GM18907 (cell line): Measurements from ENCODE around the gene CETN3.
"Not testable (repeated sequence)": the region's sequence is repeated elsewhere in the genome, so short reads cannot be mapped to it uniquely, and the experiment has no call there.

Experiments
- ATAC-seq: cut with Tn5 transposase; IDR thresholded peaks from one replicate; pipeline ENCODE4 v1.9.1; 2021; ENCODE audit warnings: mild to moderate bottlenecking, moderate library complexity; ENCODE audit not compliant: unreplicated experiment

Gene CETN3

GRCh38 chr5:90384389-90384788 is 25.2 kb downstream of the CETN3 start:
- ATAC-seq: no peak

- no peak for ATAC-seq
These were observed 25.7 kb downstream of the CETN3 start for GRCh38 chr5:90383903-90384302.

GRCh38 chr5:90381213-90381929 is 28.2 kb downstream of the CETN3 start:
- peak; percentile 60 for ATAC-seq

DNA sequence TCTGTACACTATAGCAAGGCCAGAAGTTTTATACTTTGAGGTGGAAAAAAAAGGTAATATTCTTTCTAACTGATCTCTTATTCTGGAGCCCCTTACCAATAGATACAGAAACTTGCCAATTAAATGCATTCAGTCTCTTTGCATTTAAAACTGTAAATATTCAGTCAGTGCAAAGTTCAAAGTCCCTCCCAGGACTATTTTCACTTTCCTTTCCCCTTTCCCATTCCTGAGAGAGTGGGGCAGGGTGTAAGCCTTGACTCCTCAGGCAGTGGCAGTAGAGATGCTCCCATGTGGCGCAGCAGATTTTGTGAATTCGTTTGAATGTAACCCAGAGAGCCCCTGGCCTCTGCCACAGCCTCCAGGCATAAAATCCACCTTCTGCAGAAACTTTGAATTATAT is 29.9 kb downstream of the CETN3 start:
- ATAC-seq: no peak

DNA sequence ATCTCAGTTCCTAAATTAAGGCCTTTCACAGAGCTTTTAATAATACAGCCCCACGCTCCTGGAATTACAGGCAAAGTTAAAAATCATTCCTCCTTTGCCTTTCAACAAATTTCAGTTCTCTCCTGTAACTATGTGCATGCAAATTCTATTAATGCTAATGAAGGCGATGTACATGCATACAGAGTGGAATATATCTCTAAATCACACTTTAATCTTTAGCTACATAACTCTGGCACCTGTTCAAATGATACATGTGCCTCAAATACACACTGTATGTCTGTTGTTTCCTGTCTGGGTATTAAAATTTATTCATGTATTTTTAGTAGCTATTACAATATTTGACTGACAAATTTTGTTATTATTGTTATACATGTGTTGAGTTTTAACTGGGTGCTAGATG is 30.8 kb downstream of the CETN3 start:
- ATAC-seq: no peak

- ATAC-seq: not testable (repeated sequence)
These were observed 38.3 kb downstream of the CETN3 start for GRCh38 chr5:90371269-90371668.

DNA sequence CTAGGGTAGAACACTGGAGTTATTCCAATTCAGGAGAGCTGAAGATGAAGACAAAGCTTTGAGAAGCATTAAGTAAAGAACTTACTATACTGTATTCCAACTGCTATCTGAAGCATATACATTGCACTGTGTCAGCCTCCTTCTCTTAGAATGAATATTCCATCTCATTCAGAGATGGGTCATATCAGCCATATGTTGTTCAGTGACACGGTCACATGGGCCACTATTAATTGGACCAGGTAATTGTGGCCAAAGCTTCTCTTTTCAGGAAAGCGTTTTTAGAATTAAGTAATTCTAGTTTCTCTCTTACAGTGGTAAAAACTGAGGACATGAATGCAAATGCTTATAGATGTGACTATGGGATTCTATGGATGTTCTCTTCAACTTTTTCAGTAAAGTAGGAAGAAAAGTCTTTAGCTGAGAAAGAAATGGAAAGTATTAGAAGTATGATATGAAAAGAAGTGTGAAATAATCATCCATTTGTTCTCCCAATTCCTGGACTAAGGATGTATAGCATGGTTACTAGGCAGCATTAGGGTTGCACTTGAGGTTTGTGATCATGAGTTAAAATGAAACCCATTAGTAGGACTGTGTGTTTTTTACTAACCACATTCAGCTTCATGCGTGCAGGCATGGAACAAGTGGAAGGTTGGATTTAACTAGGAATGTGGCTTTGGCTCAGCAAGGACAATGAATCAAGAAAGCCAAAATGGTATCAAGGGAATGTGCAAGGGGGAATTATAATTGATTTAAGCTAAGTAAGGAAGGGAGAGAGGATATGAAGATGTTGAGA is 40.9 kb downstream of the CETN3 start:
- peak; percentile 96 for ATAC-seq

DNA sequence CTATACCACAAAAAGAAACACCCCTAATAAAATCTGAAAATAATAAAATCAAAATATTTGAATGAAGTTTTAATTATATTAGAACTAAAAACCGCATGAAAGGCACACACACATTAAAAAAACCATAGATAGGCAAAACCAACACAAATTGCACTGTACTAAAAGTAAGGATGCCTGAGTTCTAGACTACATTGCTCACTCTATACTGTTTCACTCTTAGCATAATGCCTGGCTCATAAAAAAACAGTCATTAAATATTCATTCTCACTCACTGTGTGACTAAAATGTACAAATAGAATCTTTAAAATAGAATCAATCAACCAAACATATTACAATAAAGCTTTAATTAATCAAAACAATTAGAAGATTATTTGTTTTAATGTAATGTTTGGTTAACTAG is 41.7 kb downstream of the CETN3 start:
- no peak for ATAC-seq

DNA sequence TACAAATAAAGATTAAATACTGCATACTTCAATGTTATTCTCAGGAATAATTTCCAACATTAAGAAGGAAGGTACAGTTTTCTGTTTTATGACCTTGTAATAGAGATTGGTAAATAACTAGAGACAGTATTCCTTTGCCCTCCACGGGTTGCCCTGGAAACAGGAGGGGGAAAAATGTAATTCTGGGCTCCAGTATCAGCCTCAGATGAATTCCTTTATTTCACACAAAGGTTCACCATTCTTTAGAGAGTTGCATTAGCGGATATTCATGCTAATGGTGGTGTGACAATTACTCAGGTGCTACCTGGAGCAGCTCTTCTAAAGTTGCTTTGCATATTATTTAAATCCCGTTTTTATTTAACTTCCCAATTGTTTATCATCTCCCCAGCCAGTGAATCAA is 42.6 kb downstream of the CETN3 start:
- ATAC-seq: no peak

- no peak for ATAC-seq
These were observed 44.2 kb downstream of the CETN3 start for GRCh38 chr5:90365328-90365727.

GRCh38 chr5:90359073-90359920 is 50.3 kb downstream of the CETN3 start:
- ATAC-seq: no peak

DNA sequence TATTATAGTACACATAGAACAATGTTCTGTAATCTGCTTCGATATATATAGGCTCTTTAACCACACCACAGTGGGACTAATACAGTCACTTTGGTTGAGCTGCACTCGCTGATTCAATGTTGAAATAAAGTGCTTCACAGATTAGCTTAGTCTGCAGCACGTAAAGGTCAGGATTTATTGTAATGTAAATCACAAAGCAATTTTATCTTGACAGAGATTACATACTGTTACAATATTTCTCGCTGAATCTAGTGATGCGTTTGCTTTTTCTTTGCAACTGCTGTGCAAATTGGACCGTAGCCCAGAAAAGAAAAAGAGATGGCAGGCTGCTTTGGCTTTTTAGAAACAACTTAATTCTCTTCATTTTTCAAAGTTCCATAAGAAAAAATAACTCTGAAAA is 52.9 kb downstream of the CETN3 start:
- no peak for ATAC-seq

DNA sequence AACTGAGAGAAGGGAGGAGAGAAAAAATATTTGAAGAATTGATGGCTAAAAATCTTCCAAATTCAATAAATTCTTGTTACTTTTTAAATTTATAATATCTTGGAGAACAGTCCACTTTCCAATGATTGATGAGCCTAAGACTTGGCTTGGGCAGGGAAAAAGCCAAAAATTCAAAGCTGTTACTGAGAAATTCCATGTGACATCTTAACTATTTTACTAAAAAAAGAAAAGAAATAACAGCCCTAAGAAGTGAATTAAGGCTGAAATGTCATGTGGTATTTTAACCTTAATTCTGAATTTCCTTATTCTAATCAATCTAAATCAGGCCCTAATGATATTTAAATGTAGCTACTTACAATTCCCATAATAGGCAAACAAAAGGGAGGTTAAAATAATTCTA is 53.4 kb downstream of the CETN3 start:
- ATAC-seq: no peak

- no peak for ATAC-seq
These were observed 53.9 kb downstream of the CETN3 start for GRCh38 chr5:90355635-90356034.

- peak; percentile 90 for ATAC-seq
These were observed 56.3 kb downstream of the CETN3 start for GRCh38 chr5:90353254-90353653.

GRCh38 chr5:90351101-90351500 is 58.5 kb downstream of the CETN3 start:
- ATAC-seq: no peak

- ATAC-seq: peak; percentile 87
These were observed 62.1 kb downstream of the CETN3 start for GRCh38 chr5:90347462-90347861.

GRCh38 chr5:90345684-90346083 is 63.9 kb downstream of the CETN3 start:
- no peak for ATAC-seq

DNA sequence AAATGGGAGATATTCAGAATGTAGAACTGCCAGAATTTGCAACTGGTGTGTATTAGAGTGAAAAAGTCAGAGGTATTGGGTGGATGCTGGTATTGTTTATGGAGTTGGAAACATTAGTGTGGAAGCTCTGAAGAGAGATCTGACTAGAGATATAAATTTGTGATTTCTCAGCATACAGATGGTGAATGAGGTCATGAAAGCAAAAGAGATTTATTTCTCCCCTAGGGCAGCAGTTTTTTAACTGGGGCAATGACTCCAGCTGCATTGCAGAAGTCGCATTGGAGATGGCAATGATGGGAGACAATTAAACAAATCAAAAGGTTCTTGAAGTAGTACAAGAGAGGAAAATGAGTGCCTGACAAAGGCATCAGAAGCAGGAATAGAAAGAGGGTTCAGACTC is 64.9 kb downstream of the CETN3 start:
- no peak for ATAC-seq

- not testable (repeated sequence) for ATAC-seq
These were observed 65.8 kb downstream of the CETN3 start for GRCh38 chr5:90343731-90344130.

DNA sequence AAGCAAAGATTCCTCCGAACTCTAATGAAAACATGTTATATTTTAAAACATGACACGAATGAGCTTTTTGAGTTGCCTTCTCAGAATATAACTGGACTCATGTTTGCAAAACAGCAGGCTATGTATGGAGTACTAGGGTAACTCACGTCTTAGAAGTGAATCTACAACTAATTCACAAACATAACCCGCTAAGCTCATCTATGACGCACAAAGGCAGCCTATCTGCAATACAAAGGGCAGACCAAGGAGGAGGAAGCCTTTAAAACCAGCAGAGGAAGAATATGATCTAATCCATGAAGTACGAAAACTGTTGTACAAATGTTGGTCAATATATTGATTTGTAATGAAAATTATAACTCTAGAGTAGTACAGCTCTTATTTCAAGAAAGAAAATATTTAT is 67.0 kb downstream of the CETN3 start:
- no peak for ATAC-seq
